ENCODE measurements around the gene SNX24.

DNA sequence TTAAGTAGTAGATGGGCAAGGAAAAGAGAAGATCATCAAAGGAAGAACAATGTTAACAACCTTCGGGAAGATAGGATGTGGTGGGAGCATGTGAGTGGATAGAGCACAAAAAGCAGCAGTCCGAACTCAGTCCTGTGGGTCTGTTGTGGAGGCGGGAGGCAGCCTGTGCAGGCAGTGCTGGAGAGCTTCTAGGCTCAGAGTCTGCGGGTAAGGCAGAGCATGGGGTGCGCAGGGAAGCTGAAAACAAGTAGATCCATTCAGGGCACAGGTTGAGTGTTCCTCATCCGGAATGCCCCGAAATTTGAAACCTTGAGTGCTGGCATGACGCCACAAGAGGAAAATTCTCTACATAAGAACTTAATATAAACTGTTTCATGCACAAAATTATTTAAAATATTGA, 106.2 kb downstream of the SNX24 start:
- TF ChIP-seq, protein P1, sequence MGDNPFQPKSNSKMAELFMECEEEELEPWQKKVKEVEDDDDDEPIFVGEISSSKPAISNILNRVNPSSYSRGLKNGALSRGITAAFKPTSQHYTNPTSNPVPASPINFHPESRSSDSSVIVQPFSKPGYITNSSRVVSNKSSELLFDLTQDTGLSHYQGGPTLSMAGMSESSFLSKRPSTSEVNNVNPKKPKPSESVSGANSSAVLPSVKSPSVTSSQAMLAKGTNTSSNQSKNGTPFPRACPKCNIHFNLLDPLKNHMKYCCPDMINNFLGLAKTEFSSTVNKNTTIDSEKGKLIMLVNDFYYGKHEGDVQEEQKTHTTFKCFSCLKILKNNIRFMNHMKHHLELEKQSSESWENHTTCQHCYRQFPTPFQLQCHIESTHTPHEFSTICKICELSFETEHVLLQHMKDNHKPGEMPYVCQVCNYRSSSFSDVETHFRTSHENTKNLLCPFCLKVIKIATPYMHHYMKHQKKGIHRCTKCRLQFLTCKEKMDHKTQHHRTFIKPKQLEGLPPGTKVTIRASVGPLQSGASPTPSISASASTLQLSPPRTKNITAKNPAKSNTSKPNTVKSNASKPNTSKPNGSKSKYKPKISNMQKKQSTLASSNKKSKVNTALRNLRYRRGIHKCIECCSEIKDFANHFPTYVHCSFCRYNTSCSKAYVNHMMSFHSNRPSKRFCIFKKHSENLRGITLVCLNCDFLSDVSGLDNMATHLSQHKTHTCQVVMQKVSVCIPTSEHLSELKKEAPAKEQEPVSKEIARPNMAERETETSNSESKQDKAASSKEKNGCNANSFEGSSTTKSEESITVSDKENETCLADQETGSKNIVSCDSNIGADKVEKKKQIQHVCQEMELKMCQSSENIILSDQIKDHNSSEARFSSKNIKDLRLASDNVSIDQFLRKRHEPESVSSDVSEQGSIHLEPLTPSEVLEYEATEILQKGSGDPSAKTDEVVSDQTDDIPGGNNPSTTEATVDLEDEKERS (tag by site-specific recombination; IDR thresholded peaks at IDR 0.05), result no peak
- TF ChIP-seq, protein P2, sequence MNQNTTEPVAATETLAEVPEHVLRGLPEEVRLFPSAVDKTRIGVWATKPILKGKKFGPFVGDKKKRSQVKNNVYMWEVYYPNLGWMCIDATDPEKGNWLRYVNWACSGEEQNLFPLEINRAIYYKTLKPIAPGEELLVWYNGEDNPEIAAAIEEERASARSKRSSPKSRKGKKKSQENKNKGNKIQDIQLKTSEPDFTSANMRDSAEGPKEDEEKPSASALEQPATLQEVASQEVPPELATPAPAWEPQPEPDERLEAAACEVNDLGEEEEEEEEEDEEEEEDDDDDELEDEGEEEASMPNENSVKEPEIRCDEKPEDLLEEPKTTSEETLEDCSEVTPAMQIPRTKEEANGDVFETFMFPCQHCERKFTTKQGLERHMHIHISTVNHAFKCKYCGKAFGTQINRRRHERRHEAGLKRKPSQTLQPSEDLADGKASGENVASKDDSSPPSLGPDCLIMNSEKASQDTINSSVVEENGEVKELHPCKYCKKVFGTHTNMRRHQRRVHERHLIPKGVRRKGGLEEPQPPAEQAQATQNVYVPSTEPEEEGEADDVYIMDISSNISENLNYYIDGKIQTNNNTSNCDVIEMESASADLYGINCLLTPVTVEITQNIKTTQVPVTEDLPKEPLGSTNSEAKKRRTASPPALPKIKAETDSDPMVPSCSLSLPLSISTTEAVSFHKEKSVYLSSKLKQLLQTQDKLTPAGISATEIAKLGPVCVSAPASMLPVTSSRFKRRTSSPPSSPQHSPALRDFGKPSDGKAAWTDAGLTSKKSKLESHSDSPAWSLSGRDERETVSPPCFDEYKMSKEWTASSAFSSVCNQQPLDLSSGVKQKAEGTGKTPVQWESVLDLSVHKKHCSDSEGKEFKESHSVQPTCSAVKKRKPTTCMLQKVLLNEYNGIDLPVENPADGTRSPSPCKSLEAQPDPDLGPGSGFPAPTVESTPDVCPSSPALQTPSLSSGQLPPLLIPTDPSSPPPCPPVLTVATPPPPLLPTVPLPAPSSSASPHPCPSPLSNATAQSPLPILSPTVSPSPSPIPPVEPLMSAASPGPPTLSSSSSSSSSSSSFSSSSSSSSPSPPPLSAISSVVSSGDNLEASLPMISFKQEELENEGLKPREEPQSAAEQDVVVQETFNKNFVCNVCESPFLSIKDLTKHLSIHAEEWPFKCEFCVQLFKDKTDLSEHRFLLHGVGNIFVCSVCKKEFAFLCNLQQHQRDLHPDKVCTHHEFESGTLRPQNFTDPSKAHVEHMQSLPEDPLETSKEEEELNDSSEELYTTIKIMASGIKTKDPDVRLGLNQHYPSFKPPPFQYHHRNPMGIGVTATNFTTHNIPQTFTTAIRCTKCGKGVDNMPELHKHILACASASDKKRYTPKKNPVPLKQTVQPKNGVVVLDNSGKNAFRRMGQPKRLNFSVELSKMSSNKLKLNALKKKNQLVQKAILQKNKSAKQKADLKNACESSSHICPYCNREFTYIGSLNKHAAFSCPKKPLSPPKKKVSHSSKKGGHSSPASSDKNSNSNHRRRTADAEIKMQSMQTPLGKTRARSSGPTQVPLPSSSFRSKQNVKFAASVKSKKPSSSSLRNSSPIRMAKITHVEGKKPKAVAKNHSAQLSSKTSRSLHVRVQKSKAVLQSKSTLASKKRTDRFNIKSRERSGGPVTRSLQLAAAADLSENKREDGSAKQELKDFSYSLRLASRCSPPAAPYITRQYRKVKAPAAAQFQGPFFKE (tag by site-specific recombination; IDR thresholded peaks at IDR 0.05; ENCODE audit: borderline replicate concordance), result no peak
- TF ChIP-seq TRIM28 (IDR thresholded peaks at IDR 0.05; ENCODE audit: borderline replicate concordance, low read length) (no peak), GFI1B (tag by site-specific recombination; IDR thresholded peaks at IDR 0.05) (no peak), ZNF629 (tag by site-specific recombination; IDR thresholded peaks at IDR 0.05) (no peak), ZNF777 (tag by site-specific recombination; IDR thresholded peaks at IDR 0.05; ENCODE audit: borderline replicate concordance) (no peak), SP2 (tag by site-specific recombination; IDR thresholded peaks at IDR 0.05) (no peak), ATF2 (tag by site-specific recombination; IDR thresholded peaks at IDR 0.05; ENCODE audit: low read depth) (no peak), ZNF138 (tag by site-specific recombination; IDR thresholded peaks at IDR 0.05; ENCODE audit: borderline replicate concordance) (no peak), ZNF561 (tag by site-specific recombination; IDR thresholded peaks at IDR 0.05; ENCODE audit: borderline replicate concordance) (no peak)
- TF ChIP-seq, protein P3, sequence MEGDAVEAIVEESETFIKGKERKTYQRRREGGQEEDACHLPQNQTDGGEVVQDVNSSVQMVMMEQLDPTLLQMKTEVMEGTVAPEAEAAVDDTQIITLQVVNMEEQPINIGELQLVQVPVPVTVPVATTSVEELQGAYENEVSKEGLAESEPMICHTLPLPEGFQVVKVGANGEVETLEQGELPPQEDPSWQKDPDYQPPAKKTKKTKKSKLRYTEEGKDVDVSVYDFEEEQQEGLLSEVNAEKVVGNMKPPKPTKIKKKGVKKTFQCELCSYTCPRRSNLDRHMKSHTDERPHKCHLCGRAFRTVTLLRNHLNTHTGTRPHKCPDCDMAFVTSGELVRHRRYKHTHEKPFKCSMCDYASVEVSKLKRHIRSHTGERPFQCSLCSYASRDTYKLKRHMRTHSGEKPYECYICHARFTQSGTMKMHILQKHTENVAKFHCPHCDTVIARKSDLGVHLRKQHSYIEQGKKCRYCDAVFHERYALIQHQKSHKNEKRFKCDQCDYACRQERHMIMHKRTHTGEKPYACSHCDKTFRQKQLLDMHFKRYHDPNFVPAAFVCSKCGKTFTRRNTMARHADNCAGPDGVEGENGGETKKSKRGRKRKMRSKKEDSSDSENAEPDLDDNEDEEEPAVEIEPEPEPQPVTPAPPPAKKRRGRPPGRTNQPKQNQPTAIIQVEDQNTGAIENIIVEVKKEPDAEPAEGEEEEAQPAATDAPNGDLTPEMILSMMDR (tag by site-specific recombination; IDR thresholded peaks at IDR 0.05), result no peak
- TF ChIP-seq, protein P4, sequence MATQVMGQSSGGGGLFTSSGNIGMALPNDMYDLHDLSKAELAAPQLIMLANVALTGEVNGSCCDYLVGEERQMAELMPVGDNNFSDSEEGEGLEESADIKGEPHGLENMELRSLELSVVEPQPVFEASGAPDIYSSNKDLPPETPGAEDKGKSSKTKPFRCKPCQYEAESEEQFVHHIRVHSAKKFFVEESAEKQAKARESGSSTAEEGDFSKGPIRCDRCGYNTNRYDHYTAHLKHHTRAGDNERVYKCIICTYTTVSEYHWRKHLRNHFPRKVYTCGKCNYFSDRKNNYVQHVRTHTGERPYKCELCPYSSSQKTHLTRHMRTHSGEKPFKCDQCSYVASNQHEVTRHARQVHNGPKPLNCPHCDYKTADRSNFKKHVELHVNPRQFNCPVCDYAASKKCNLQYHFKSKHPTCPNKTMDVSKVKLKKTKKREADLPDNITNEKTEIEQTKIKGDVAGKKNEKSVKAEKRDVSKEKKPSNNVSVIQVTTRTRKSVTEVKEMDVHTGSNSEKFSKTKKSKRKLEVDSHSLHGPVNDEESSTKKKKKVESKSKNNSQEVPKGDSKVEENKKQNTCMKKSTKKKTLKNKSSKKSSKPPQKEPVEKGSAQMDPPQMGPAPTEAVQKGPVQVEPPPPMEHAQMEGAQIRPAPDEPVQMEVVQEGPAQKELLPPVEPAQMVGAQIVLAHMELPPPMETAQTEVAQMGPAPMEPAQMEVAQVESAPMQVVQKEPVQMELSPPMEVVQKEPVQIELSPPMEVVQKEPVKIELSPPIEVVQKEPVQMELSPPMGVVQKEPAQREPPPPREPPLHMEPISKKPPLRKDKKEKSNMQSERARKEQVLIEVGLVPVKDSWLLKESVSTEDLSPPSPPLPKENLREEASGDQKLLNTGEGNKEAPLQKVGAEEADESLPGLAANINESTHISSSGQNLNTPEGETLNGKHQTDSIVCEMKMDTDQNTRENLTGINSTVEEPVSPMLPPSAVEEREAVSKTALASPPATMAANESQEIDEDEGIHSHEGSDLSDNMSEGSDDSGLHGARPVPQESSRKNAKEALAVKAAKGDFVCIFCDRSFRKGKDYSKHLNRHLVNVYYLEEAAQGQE (tag by site-specific recombination; IDR thresholded peaks at IDR 0.05), result no peak
- TF ChIP-seq, protein P5, sequence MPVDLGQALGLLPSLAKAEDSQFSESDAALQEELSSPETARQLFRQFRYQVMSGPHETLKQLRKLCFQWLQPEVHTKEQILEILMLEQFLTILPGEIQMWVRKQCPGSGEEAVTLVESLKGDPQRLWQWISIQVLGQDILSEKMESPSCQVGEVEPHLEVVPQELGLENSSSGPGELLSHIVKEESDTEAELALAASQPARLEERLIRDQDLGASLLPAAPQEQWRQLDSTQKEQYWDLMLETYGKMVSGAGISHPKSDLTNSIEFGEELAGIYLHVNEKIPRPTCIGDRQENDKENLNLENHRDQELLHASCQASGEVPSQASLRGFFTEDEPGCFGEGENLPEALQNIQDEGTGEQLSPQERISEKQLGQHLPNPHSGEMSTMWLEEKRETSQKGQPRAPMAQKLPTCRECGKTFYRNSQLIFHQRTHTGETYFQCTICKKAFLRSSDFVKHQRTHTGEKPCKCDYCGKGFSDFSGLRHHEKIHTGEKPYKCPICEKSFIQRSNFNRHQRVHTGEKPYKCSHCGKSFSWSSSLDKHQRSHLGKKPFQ (tag by site-specific recombination; IDR thresholded peaks at IDR 0.05), result no peak
- TF ChIP-seq, protein P6, sequence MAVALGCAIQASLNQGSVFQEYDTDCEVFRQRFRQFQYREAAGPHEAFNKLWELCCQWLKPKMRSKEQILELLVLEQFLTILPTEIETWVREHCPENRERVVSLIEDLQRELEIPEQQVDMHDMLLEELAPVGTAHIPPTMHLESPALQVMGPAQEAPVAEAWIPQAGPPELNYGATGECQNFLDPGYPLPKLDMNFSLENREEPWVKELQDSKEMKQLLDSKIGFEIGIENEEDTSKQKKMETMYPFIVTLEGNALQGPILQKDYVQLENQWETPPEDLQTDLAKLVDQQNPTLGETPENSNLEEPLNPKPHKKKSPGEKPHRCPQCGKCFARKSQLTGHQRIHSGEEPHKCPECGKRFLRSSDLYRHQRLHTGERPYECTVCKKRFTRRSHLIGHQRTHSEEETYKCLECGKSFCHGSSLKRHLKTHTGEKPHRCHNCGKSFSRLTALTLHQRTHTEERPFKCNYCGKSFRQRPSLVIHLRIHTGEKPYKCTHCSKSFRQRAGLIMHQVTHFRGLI (tag by site-specific recombination; IDR thresholded peaks at IDR 0.05), result no peak

All from HEK293 (cell line).